SK-N-MC (cell line): ENCODE results near the gene NEK8.
"Not testable (repeated sequence)": the region's sequence is repeated elsewhere in the genome, so short reads cannot be mapped to it uniquely, and the experiment has no call there.

ENCODE experiments used
- DNase-seq: peaks from one replicate; pipeline ENCODE4 v3.0.0-alpha.2; 2011; ENCODE audit warnings: low read depth, low spot score
- H3K27ac ChIP-seq: fragments of 200-600 bp; sonication (generic); 2 replicates; pipeline ENCODE4 v1.5.1; 2016; ENCODE audit warnings: mixed run types
- H3K36me3 ChIP-seq: fragments of 200-600 bp; sonication (generic); 2 replicates; pipeline ENCODE4 v1.6.1; 2017; ENCODE audit warnings: antibody characterized with exemption, low read length, mixed read lengths; ENCODE audit not compliant: insufficient read depth
- H3K4me3 ChIP-seq: fragments of 200-600 bp; sonication (generic); 2 replicates; pipeline ENCODE4 v1.5.1; 2016
- H3K9ac ChIP-seq: fragments of 200-600 bp; sonication (generic); 2 replicates; pipeline ENCODE4 v1.8.0; 2017; ENCODE audit warnings: mixed run types, mixed read lengths; ENCODE audit not compliant: insufficient read length
- H3K9me3 ChIP-seq: fragments of 200-600 bp; sonication (generic); 2 replicates; pipeline ENCODE4 v1.6.1; 2017; ENCODE audit warnings: low read depth, mild to moderate bottlenecking, antibody characterized with exemption, low read length, moderate library complexity, mixed read lengths
- EZH2 ChIP-seq: fragments of 200-600 bp; sonication (generic); IDR thresholded peaks from one replicate; pipeline ENCODE4 v1.6.1; 2017; ENCODE audit warnings: antibody characterized with exemption
- FOXP2 ChIP-seq: optimal IDR thresholded peaks from 2 replicates; pipeline ENCODE3; 2011; ENCODE audit warnings: mild to moderate bottlenecking, moderate library complexity; ENCODE audit not compliant: insufficient read depth; ENCODE audit errors: extremely low read length, control extremely low read depth
- POLR2AphosphoS5 ChIP-seq: IDR thresholded peaks from 2 replicates; pipeline ENCODE4 v1.6.1; 2012; ENCODE audit warnings: mild to moderate bottlenecking, low read depth, low read length, borderline replicate concordance

Gene NEK8

DNA sequence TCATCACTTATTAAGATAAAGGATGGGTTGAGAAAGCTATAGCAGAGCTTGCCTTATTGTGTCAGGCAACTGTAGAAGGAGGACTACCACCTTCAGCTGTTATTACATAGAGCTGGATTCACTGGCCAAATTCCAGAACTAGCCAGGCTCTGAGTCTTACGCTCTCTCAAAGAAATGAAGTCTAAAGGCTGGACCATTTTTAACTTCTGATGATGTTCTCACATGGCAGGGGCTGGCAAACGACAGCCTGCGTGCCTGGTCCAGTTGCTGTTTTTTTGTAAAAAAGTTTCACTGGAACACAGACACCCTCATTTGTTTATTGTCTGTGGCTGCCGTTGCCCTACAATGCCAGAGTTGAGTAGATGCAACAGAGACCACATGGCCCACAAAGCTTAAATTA lies 36.5 kb downstream of the NEK8 start:
- no peak for TF ChIP-seq EZH2
- no peak for TF ChIP-seq FOXP2
- TF ChIP-seq POLR2AphosphoS5: no peak
- peaks cover 12% of the 10 kb centered on the region; the same call in 1 of the 2 replicates for H3K36me3 ChIP-seq

GRCh38 chr17:28773736-28774135 lies 45.1 kb downstream of the NEK8 start:
- TF ChIP-seq POLR2AphosphoS5: no peak
- TF ChIP-seq FOXP2: no peak
- no peak for TF ChIP-seq EZH2

More for the DNA sequence above, 36.5 kb downstream of the NEK8 start:
- DNase-seq: no peak
- Histone ChIP-seq H3K4me3 (no peak overlapping the region), H3K9ac (no peak overlapping the region), H3K9me3 (no peaks in the 10 kb centered on the region), H3K27ac (no peak overlapping the region)

DNA sequence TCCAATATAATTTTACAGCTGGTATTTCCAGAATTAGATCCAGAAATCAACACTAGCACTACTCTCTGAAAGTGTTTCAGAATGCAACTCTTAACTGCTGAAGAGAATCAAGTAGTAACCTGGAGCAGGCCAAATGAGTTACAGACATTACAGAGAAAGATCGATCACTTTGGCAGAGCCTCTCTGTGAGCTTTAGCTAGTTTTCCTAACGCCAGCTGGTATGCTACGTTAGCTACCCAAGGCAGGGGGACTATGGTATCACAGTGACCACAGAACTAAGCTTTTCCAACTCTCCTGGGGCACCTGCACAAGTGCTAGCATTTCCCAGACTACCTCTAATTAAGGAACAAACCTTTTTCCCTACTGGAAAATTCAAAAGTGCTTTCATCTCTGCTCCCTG lies 45.6 kb downstream of the NEK8 start:
- Histone ChIP-seq H3K9me3 (no peaks in the 10 kb centered on the region), H3K4me3 (no peak overlapping the region), H3K27ac (no peak overlapping the region), H3K9ac (no peak overlapping the region), H3K36me3 (peaks cover 5% of the 10 kb centered on the region; the same call in 1 of the 2 replicates)
- DNase-seq: no peak
- TF ChIP-seq FOXP2 (no peak), POLR2AphosphoS5 (no peak), EZH2 (no peak)

More at GRCh38 chr17:28773736-28774135, 45.1 kb downstream of the NEK8 start:
- H3K27ac ChIP-seq: no peak overlapping the region
- no peak overlapping the region for H3K4me3 ChIP-seq
- no peak for DNase-seq
- H3K9ac ChIP-seq: no peak overlapping the region
- no peaks in the 10 kb centered on the region for H3K9me3 ChIP-seq
- H3K36me3 ChIP-seq: peaks cover 5% of the 10 kb centered on the region; the same call in 1 of the 2 replicates

GRCh38 chr17:28777178-28777577 lies 48.6 kb downstream of the NEK8 start:
- Histone ChIP-seq H3K27ac (no peak overlapping the region), H3K36me3 (peaks cover 9% of the 10 kb centered on the region), H3K4me3 (no peak overlapping the region), H3K9me3 (no peaks in the 10 kb centered on the region), H3K9ac (no peak overlapping the region)
- no peak for TF ChIP-seq EZH2
- TF ChIP-seq POLR2AphosphoS5: no peak
- TF ChIP-seq FOXP2: no peak
- no peak for DNase-seq

DNA sequence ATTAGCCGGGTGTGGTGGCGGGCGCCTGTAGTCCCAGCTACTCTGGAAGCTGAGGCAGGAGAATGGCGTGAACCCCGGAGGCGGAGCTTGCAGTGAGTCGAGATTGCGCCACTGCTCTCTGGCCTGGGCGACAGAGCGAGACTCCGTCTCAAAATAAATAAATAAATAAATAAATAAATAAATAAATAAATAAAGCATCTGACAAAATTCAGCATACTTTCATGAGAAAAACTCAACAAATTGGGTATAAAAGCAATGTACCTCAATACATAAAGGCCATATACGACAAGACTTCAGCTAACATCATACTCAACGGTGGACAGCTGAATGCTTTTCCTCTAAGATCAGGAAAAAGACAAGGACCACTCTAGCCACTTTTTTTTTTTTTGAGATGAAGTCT lies 51.0 kb downstream of the NEK8 start:
- H3K9ac ChIP-seq, H3K4me3 ChIP-seq, H3K9me3 ChIP-seq, DNase-seq, H3K36me3 ChIP-seq, H3K27ac ChIP-seq: not testable (repeated sequence)

GRCh38 chr17:28783161-28783560 lies 54.6 kb downstream of the NEK8 start:
- Histone ChIP-seq H3K9me3 (no peaks in the 10 kb centered on the region), H3K9ac (no peak overlapping the region), H3K36me3 (peaks cover 5% of the 10 kb centered on the region; the same call in 1 of the 2 replicates), H3K4me3 (no peak overlapping the region), H3K27ac (no peak overlapping the region)
- DNase-seq: no peak
- TF ChIP-seq EZH2 (no peak), FOXP2 (no peak), POLR2AphosphoS5 (no peak)

DNA sequence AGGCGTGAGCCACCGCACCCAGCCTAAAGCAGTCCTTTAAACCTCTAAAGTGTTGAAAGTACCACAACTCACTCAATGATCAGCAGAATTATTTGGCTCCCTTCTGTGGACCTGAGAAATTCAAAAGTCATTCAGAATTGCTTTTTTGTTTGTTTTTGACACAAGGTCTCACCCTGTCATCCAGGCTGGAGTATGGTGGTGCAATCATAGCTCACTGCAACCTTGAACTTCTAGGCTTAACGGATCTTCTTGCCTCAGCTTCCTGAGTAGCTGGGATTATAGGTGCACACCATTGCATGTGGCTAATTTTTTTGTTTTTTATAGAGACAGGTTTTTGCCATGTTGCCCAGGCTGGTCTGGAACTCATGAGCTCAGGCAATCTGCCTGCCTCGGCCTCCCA lies 59.5 kb downstream of the NEK8 start:
- H3K27ac ChIP-seq: no peak overlapping the region
- no peak overlapping the region for H3K4me3 ChIP-seq
- no peak overlapping the region for H3K9ac ChIP-seq
- H3K9me3 ChIP-seq: no peaks in the 10 kb centered on the region
- no peak for TF ChIP-seq EZH2
- no peak for TF ChIP-seq FOXP2
- TF ChIP-seq POLR2AphosphoS5: no peak
- DNase-seq: no peak
- no peaks in the 10 kb centered on the region for H3K36me3 ChIP-seq
